Astrocyte (in vitro differentiated cells and primary cell): ENCODE results near the gene TMC5. TPM values are rescaled to one million over a fixed set of nuclear protein-coding genes. Genes with fewer than 3 reads are reported as not detected.

Experiments used
- DNase-seq: peaks from one replicate; pipeline ENCODE4 v3.0.0-alpha.2; 2010; ENCODE audit warnings: low read depth
- FAIRE-seq: peaks from 2 replicates; lab custom pipeline; 2011; peaks lifted over from hg19 to GRCh38; lab: Jason Lieb, UNC
- H2AFZ ChIP-seq: 2 replicates; pipeline ENCODE4 v1.6.0; 2012; ENCODE audit warnings: low read depth, low read length, inconsistent platforms
- H3K27ac ChIP-seq: 2 replicates; pipeline ENCODE4 v1.5.1; 2011; ENCODE audit warnings: low read depth, low read length, inconsistent platforms
- H3K27me3 ChIP-seq: 2 replicates; pipeline ENCODE4 v1.6.0; 2011; ENCODE audit warnings: low read length, inconsistent platforms; ENCODE audit not compliant: insufficient read depth
- H3K36me3 ChIP-seq: 2 replicates; pipeline ENCODE4 v1.5.1; 2011; ENCODE audit warnings: low read length, inconsistent platforms; ENCODE audit not compliant: insufficient read depth
- H3K4me1 ChIP-seq: 2 replicates; pipeline ENCODE4 v1.5.1; 2011; ENCODE audit warnings: low read length, inconsistent platforms; ENCODE audit not compliant: insufficient read depth
- H3K4me2 ChIP-seq: 2 replicates; pipeline ENCODE4 v1.6.0; 2012; ENCODE audit warnings: low read length, inconsistent platforms
- H3K4me3 ChIP-seq: 2 replicates; pipeline ENCODE4 v1.5.1; 2011; ENCODE audit warnings: low read depth, mild to moderate bottlenecking, low read length, inconsistent platforms; ENCODE audit not compliant: insufficient read depth
- H3K79me2 ChIP-seq: 2 replicates; pipeline ENCODE4 v1.6.0; 2012; ENCODE audit warnings: mild to moderate bottlenecking, low read length, inconsistent platforms; ENCODE audit not compliant: insufficient read depth
- H3K9ac ChIP-seq: 2 replicates; pipeline ENCODE4 v1.6.0; 2012; ENCODE audit warnings: mild to moderate bottlenecking, low read length, inconsistent platforms
- H3K9me3 ChIP-seq: 2 replicates; pipeline ENCODE4 v1.5.1; 2012; ENCODE audit warnings: low read depth, mild to moderate bottlenecking, low read length, inconsistent platforms; ENCODE audit not compliant: insufficient read depth
- H4K20me1 ChIP-seq: 2 replicates; pipeline ENCODE4 v1.6.0; 2012; ENCODE audit warnings: low read length, inconsistent platforms; ENCODE audit not compliant: insufficient read depth
- H3K27ac Mint-ChIP-seq: one replicate; pipeline ENCODE4 v1.8.0; 2021; ENCODE audit warnings: mild to moderate bottlenecking, mixed read lengths; ENCODE audit not compliant: unreplicated experiment
- H3K27me3 Mint-ChIP-seq: one replicate; pipeline ENCODE4 v1.8.0; 2021; ENCODE audit warnings: low read depth, mixed read lengths; ENCODE audit not compliant: unreplicated experiment
- H3K36me3 Mint-ChIP-seq: one replicate; pipeline ENCODE4 v1.8.0; 2021; ENCODE audit warnings: low read depth, mixed read lengths; ENCODE audit not compliant: unreplicated experiment
- H3K4me1 Mint-ChIP-seq: one replicate; pipeline ENCODE4 v1.8.0; 2021; ENCODE audit warnings: low read depth, mixed read lengths; ENCODE audit not compliant: unreplicated experiment
- H3K4me3 Mint-ChIP-seq: one replicate; pipeline ENCODE4 v1.8.0; 2021; ENCODE audit warnings: mild to moderate bottlenecking, moderate library complexity, mixed read lengths; ENCODE audit not compliant: unreplicated experiment
- H3K9me3 Mint-ChIP-seq: one replicate; pipeline ENCODE4 v1.8.0; 2021; ENCODE audit warnings: mild to moderate bottlenecking, mixed read lengths; ENCODE audit not compliant: unreplicated experiment
- EZH2 ChIP-seq: IDR thresholded peaks from 2 replicates; pipeline ENCODE4 v1.6.1; 2012; ENCODE audit warnings: mild to moderate bottlenecking, low read length, inconsistent platforms; ENCODE audit not compliant: insufficient read depth
- total RNA-seq: library from RNA; stranded (reverse); gene quantifications from 2 replicates; pipeline ENCODE4 v1.2.1, GENCODE V29; 2021
- TF ChIP-seq, protein P1 (sequence below): IDR thresholded peaks from 2 replicates; pipeline ENCODE4 v1.5.1; 2011; ENCODE audit warnings: low read depth, mild to moderate bottlenecking, inconsistent platforms, low read length, moderate library complexity; ENCODE audit not compliant: insufficient read depth

Gene TMC5
- total RNA-seq, 1 donor from 2014 or later, result 0.11 TPM

DNA sequence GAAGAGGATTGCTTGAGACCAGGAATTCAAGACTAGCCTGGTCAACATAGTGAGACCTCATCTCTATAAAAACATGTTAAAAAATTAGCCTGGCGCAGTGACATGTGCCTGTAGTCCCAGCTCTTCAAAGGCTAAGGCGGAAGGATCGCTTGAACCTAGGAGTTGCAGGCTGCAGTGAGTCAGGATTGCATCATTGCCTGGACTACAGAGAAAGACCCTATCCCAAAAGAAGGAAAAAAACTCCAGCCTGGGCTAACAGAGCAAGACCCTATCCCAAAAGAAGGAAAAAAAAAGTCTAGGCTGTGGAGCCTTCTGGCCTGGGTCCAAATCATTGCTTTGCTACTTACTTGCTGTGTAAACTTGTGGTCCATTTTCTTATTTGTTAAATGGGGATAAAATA is 111.0 kb downstream of the TMC5 start:
- Mint-ChIP-seq H3K4me3 (no peak overlapping the region), H3K9me3 (no peaks in the 10 kb centered on the region), H3K4me1 (peaks cover 8% of the 10 kb centered on the region), H3K27ac (no peak overlapping the region), H3K27me3 (no peaks in the 10 kb centered on the region), H3K36me3 (peaks cover 8% of the 10 kb centered on the region)
- DNase-seq, result no peak
- Histone ChIP-seq H2AFZ (no peak overlapping the region), H3K36me3 (no peaks in the 10 kb centered on the region), H3K9me3 (no peaks in the 10 kb centered on the region), H3K79me2 (peaks cover 24% of the 10 kb centered on the region), H3K27ac (no peak overlapping the region), H3K4me2 (no peak overlapping the region), H3K27me3 (no peaks in the 10 kb centered on the region), H3K4me3 (no peak overlapping the region), H4K20me1 (no peaks in the 10 kb centered on the region), H3K9ac (no peak overlapping the region), H3K4me1 (no peaks in the 10 kb centered on the region)
- FAIRE-seq, result no peak
- no peak for TF ChIP-seq EZH2
- TF ChIP-seq, protein P1, sequence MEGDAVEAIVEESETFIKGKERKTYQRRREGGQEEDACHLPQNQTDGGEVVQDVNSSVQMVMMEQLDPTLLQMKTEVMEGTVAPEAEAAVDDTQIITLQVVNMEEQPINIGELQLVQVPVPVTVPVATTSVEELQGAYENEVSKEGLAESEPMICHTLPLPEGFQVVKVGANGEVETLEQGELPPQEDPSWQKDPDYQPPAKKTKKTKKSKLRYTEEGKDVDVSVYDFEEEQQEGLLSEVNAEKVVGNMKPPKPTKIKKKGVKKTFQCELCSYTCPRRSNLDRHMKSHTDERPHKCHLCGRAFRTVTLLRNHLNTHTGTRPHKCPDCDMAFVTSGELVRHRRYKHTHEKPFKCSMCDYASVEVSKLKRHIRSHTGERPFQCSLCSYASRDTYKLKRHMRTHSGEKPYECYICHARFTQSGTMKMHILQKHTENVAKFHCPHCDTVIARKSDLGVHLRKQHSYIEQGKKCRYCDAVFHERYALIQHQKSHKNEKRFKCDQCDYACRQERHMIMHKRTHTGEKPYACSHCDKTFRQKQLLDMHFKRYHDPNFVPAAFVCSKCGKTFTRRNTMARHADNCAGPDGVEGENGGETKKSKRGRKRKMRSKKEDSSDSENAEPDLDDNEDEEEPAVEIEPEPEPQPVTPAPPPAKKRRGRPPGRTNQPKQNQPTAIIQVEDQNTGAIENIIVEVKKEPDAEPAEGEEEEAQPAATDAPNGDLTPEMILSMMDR, result no peak

GRCh38 chr16:19532601-19533000 is 114.9 kb downstream of the TMC5 start:
- Histone ChIP-seq H2AFZ (no peak overlapping the region), H3K4me2 (no peak overlapping the region), H3K9ac (no peak overlapping the region), H3K4me3 (no peak overlapping the region), H3K27me3 (no peaks in the 10 kb centered on the region), H3K27ac (no peak overlapping the region), H3K9me3 (no peaks in the 10 kb centered on the region), H3K36me3 (no peaks in the 10 kb centered on the region), H4K20me1 (no peaks in the 10 kb centered on the region), H3K79me2 (no peaks in the 10 kb centered on the region), H3K4me1 (no peaks in the 10 kb centered on the region)
- H3K27me3 Mint-ChIP-seq, result no peaks in the 10 kb centered on the region
- no peak for FAIRE-seq
- no peak for TF ChIP-seq EZH2
- TF ChIP-seq, protein P1, result no peak
- DNase-seq, result no peak
- H3K4me1 Mint-ChIP-seq, result peaks cover 3% of the 10 kb centered on the region
- no peak overlapping the region for H3K4me3 Mint-ChIP-seq
- H3K9me3 Mint-ChIP-seq, result no peaks in the 10 kb centered on the region
- H3K27ac Mint-ChIP-seq, result no peak overlapping the region
- H3K36me3 Mint-ChIP-seq, result peaks cover 9% of the 10 kb centered on the region

DNA sequence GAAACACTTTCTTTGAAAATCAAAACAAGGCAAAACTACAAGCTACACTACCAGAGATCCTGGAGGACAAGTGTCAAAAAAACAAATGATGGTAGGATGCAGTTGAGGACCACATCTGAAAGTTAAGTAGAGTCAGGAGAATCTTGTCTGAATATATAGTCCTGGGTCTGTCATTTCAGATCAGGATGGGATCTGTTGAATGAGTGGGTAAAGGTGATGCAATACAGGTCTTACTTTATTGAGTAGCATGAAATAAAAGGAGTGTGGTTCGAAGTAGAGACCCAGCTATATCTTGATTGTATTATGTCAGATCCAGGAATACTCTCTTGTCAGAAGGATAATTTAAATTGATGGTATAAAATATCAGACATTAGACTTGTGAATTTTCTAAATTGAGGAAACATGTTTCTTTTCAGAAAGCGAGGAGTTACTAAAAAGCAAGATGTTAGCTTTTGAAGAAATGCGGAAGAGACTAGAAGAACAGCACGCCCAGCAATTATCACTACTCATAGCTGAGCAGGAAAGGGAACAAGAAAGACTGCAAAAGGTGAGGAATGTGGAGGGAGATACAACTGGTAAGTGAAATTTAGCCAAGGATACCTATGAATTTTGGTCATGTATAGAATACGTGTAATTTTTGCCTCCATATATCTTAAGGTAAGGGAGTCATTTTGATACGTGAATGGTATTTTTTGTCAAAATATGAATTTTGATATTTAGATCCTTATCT is 122.7 kb downstream of the TMC5 start:
- Mint-ChIP-seq H3K27me3 (no peaks in the 10 kb centered on the region), H3K27ac (no peak overlapping the region), H3K4me1 (no peaks in the 10 kb centered on the region), H3K9me3 (peaks cover 2% of the 10 kb centered on the region), H3K36me3 (peaks cover 22% of the 10 kb centered on the region), H3K4me3 (no peak overlapping the region)
- no peaks in the 10 kb centered on the region for H3K9me3 ChIP-seq
- no peak for TF ChIP-seq EZH2
- TF ChIP-seq, protein P1, result no peak
- H3K79me2 ChIP-seq, result no peaks in the 10 kb centered on the region
- H3K27me3 ChIP-seq, result no peaks in the 10 kb centered on the region
- H4K20me1 ChIP-seq, result no peaks in the 10 kb centered on the region
- peaks cover 6% of the 10 kb centered on the region for H3K36me3 ChIP-seq
- H3K4me2 ChIP-seq, result no peak overlapping the region
- no peak overlapping the region for H2AFZ ChIP-seq
- FAIRE-seq (no peak), DNase-seq (no peak)
- no peak overlapping the region for H3K27ac ChIP-seq
- no peak overlapping the region for H3K4me3 ChIP-seq
- no peak overlapping the region for H3K9ac ChIP-seq
- H3K4me1 ChIP-seq, result no peaks in the 10 kb centered on the region
